Osteoblast (primary cell): ENCODE results near the gene UBE2V1. TPM values are rescaled to one million over a fixed set of nuclear protein-coding genes. Genes with fewer than 3 reads are reported as not detected.

Experiments used
- DNase-seq: peaks from one replicate; pipeline ENCODE4 v3.0.0; 2011; ENCODE audit warnings: low spot score, mixed read lengths; ENCODE audit not compliant: insufficient read length; ENCODE audit errors: missing footprints
- H2AFZ ChIP-seq: 2 replicates; pipeline ENCODE4 v1.6.0; 2011; ENCODE audit warnings: mild to moderate bottlenecking, low read length
- H3K27ac ChIP-seq: 2 replicates; pipeline ENCODE4 v1.5.1; 2011; ENCODE audit warnings: mild to moderate bottlenecking, low read depth, low read length, moderate library complexity
- H3K27me3 ChIP-seq: 2 replicates; pipeline ENCODE4 v1.6.0; 2012; ENCODE audit warnings: mild to moderate bottlenecking, control low read depth, inconsistent platforms, low read length, moderate library complexity; ENCODE audit not compliant: insufficient read depth
- H3K36me3 ChIP-seq: 2 replicates; pipeline ENCODE4 v1.5.1; 2011; ENCODE audit warnings: mild to moderate bottlenecking, low read length, control low read depth, moderate library complexity; ENCODE audit not compliant: insufficient read depth
- H3K4me1 ChIP-seq: 2 replicates; pipeline ENCODE4 v1.5.1; 2011; ENCODE audit warnings: mild to moderate bottlenecking, low read length, control low read depth, moderate library complexity; ENCODE audit not compliant: insufficient read depth
- H3K4me2 ChIP-seq: 2 replicates; pipeline ENCODE4 v1.6.0; 2011; ENCODE audit warnings: mild to moderate bottlenecking, low read length; ENCODE audit not compliant: insufficient read depth
- H3K4me3 ChIP-seq: fragments of 200-600 bp; sonication (generic); 3 replicates; pipeline ENCODE4 v1.5.1; 2012; ENCODE audit warnings: mild to moderate bottlenecking, low read length, inconsistent platforms; ENCODE audit not compliant: insufficient read depth
- H3K79me2 ChIP-seq: 2 replicates; pipeline ENCODE4 v1.6.0; 2012; ENCODE audit warnings: mild to moderate bottlenecking, low read length, control low read depth, inconsistent platforms; ENCODE audit not compliant: insufficient read depth
- H3K9me3 ChIP-seq: 2 replicates; pipeline ENCODE4 v1.5.1; 2011; ENCODE audit warnings: low read depth, low read length, control low read depth
- H4K20me1 ChIP-seq: 2 replicates; pipeline ENCODE4 v1.6.0; 2012; ENCODE audit warnings: mild to moderate bottlenecking, low read length, control low read depth; ENCODE audit not compliant: insufficient read depth
- CTCF ChIP-seq: IDR thresholded peaks from 2 replicates; pipeline ENCODE4 v1.5.1; 2011; ENCODE audit warnings: mild to moderate bottlenecking, low read depth, low read length, moderate library complexity; ENCODE audit errors: extremely low read depth
- total RNA-seq: library from RNA; depleted of rRNA; stranded (reverse); fragments of >200 nt; gene quantifications from 2 replicates; pipeline ENCODE4 v1.2.3, GENCODE V29; 2012

Gene UBE2V1
- total RNA-seq, 1 donor: 90.8 TPM

GRCh38 chr20:50145566-50145965, 32.6 kb upstream of the UBE2V1 start:
- Histone ChIP-seq H3K4me1 (peaks cover 49% of the 10 kb centered on the region), H3K79me2 (peaks cover 83% of the 10 kb centered on the region), H3K4me3 (no peak overlapping the region), H3K27ac (peak overlapping the region; percentile 94), H3K4me2 (no peak overlapping the region), H3K36me3 (peaks cover 48% of the 10 kb centered on the region), H2AFZ (no peak overlapping the region), H3K9me3 (no peaks in the 10 kb centered on the region), H3K27me3 (no peaks in the 10 kb centered on the region), H4K20me1 (peaks cover 22% of the 10 kb centered on the region)
- no peak for TF ChIP-seq CTCF
- DNase-seq: no peak

GRCh38 chr20:50144362-50144761, 31.4 kb upstream of the UBE2V1 start:
- Histone ChIP-seq H3K27ac (peak overlapping the region; percentile 94), H3K27me3 (no peaks in the 10 kb centered on the region), H4K20me1 (peaks cover 18% of the 10 kb centered on the region), H3K4me3 (no peak overlapping the region), H3K4me1 (peaks cover 42% of the 10 kb centered on the region), H3K36me3 (peaks cover 56% of the 10 kb centered on the region), H3K4me2 (no peak overlapping the region), H3K79me2 (peaks cover 83% of the 10 kb centered on the region), H3K9me3 (no peaks in the 10 kb centered on the region), H2AFZ (no peak overlapping the region)
- peak; percentile 96 for DNase-seq
- TF ChIP-seq CTCF: no peak

GRCh38 chr20:50142812-50143211, 29.9 kb upstream of the UBE2V1 start:
- peaks cover 13% of the 10 kb centered on the region for H4K20me1 ChIP-seq
- no peaks in the 10 kb centered on the region for H3K9me3 ChIP-seq
- H3K79me2 ChIP-seq: peaks cover 83% of the 10 kb centered on the region
- H3K4me2 ChIP-seq: no peak overlapping the region
- H2AFZ ChIP-seq: no peak overlapping the region
- no peak overlapping the region for H3K4me3 ChIP-seq
- no peak for DNase-seq
- H3K27ac ChIP-seq: no peak overlapping the region
- no peaks in the 10 kb centered on the region for H3K27me3 ChIP-seq
- H3K4me1 ChIP-seq: peaks cover 58% of the 10 kb centered on the region
- no peak for TF ChIP-seq CTCF
- H3K36me3 ChIP-seq: peaks cover 49% of the 10 kb centered on the region

- Histone ChIP-seq H3K4me2 (no peak overlapping the region), H4K20me1 (peaks cover 13% of the 10 kb centered on the region), H3K27ac (peak overlapping the region; percentile 50), H3K9me3 (no peaks in the 10 kb centered on the region), H3K27me3 (no peaks in the 10 kb centered on the region), H3K36me3 (peaks cover 46% of the 10 kb centered on the region), H3K4me3 (no peak overlapping the region), H3K4me1 (peaks cover 58% of the 10 kb centered on the region), H2AFZ (no peak overlapping the region), H3K79me2 (peaks cover 83% of the 10 kb centered on the region)
- DNase-seq: no peak
- TF ChIP-seq CTCF: no peak
Observed at GRCh38 chr20:50141811-50142561, 29.0 kb upstream of the UBE2V1 start.
